ENCODE measurements around the gene CHAF1B. TPM values are rescaled to one million over a fixed set of nuclear protein-coding genes. Genes with fewer than 3 reads are reported as not detected.

The CHAF1B gene
- total and polyA plus RNA-seq, 9 of the 15 experiments (the other 6 are each of a cell fraction or from before 2014, with no cell fraction given): 7.5 to 36.8 (median 21.0) TPM

DNA sequence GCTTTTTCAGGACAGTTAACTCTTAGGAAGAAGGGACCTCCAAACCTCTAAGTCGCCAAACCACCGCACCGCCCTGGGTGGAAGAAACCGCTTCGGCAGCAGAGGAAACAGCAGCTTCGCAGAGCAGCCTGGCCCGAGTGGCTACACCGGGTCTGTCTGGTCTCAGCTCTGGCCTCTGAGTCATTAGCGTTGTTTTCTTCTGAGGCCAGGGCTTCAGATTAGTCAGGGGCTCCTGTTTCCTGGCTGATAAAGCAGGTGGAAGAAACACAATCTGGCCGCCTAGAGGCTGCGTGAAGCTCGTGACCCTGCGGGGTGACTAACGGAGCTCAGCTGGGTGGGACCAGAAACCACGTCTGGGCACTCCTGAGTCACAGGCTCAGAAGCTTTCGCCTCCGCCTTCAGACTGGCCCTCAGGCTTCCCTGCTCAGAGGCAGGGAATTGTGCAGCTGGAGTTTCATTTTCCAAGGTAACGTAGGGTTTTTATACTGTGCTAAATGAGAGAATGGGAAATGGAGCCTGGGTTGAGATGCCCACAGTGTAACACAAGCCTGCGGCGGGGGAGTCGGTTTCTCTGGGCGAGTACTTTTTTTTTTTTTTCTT is 44.9 kb downstream of the CHAF1B start (continued):
- TF ChIP-seq RBM25 (IDR thresholded peaks at IDR 0.05; ENCODE audit: low read depth, low read length, severe bottlenecking) (no peak), MTA1 (IDR thresholded peaks at IDR 0.05; ENCODE audit: borderline replicate concordance) (peak; percentile 80), IRF2 (CRISPR knock-in tag; IDR thresholded peaks at IDR 0.05) (no peak), ZNF263 (CRISPR knock-in tag; IDR thresholded peaks at IDR 0.05; ENCODE audit: borderline replicate concordance) (no peak), SMC3 (conservative IDR thresholded peaks at IDR 0.05; ENCODE audit: insufficient read depth, low read depth, low read length) (no peak; the same call in 1 of the 2 replicates), SMAD4 (CRISPR knock-in tag; conservative IDR thresholded peaks at IDR 0.05) (peak; percentile 99), NR1H2 (CRISPR knock-in tag; IDR thresholded peaks at IDR 0.05) (no peak), ZNF324 (CRISPR knock-in tag; IDR thresholded peaks at IDR 0.05) (no peak), HCFC1 (IDR thresholded peaks at IDR 0.05; ENCODE audit: low read depth, low read length) (no peak; the same call in 1 of the 2 replicates), CBFA2T3 (IDR thresholded peaks at IDR 0.05) (peak; percentile 99), ZKSCAN1 (IDR thresholded peaks at IDR 0.05; ENCODE audit: low read depth, low read length) (peak; percentile 52; the same call in 1 of the 2 replicates), NFYB (IDR thresholded peaks at IDR 0.05; ENCODE audit: extremely low read depth, insufficient read length) (no peak), GTF2E2 (tag; IDR thresholded peaks at IDR 0.05) (peak; percentile 84; the same call in 1 of the 2 replicates), SOX6 (IDR thresholded peaks at IDR 0.05) (peak; percentile 97), ZNF133 (CRISPR knock-in tag; IDR thresholded peaks at IDR 0.05) (no peak)
- TF ChIP-seq, protein P1, sequence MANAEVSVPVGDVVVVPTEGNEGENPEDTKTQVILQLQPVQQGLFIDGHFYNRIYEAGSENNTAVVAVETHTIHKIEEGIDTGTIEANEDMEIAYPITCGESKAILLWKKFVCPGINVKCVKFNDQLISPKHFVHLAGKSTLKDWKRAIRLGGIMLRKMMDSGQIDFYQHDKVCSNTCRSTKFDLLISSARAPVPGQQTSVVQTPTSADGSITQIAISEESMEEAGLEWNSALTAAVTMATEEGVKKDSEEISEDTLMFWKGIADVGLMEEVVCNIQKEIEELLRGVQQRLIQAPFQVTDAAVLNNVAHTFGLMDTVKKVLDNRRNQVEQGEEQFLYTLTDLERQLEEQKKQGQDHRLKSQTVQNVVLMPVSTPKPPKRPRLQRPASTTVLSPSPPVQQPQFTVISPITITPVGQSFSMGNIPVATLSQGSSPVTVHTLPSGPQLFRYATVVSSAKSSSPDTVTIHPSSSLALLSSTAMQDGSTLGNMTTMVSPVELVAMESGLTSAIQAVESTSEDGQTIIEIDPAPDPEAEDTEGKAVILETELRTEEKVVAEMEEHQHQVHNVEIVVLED (CRISPR knock-in tag; IDR thresholded peaks at IDR 0.05): peak; percentile 60; the same call in 1 of the 2 replicates
- TF ChIP-seq, protein P2, sequence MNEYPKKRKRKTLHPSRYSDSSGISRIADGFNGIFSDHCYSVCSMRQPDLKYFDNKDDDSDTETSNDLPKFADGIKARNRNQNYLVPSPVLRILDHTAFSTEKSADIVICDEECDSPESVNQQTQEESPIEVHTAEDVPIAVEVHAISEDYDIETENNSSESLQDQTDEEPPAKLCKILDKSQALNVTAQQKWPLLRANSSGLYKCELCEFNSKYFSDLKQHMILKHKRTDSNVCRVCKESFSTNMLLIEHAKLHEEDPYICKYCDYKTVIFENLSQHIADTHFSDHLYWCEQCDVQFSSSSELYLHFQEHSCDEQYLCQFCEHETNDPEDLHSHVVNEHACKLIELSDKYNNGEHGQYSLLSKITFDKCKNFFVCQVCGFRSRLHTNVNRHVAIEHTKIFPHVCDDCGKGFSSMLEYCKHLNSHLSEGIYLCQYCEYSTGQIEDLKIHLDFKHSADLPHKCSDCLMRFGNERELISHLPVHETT (CRISPR knock-in tag; conservative IDR thresholded peaks at IDR 0.05 in 1 of 2, IDR thresholded peaks at IDR 0.05 in 1 of 2): peak in 1 of 2 experiments; percentile 88; a peak in 2 of 4 replicates
- TF ChIP-seq, protein P3, sequence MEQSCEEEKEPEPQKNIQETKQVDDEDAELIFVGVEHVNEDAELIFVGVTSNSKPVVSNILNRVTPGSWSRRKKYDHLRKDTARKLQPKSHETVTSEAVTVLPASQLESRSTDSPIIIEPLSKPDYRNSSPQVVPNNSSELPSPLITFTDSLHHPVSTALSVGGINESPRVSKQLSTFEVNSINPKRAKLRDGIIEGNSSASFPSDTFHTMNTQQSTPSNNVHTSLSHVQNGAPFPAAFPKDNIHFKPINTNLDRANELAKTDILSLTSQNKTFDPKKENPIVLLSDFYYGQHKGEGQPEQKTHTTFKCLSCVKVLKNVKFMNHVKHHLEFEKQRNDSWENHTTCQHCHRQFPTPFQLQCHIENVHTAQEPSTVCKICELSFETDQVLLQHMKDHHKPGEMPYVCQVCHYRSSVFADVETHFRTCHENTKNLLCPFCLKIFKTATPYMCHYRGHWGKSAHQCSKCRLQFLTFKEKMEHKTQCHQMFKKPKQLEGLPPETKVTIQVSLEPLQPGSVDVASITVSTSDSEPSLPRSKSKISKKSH (CRISPR knock-in tag; IDR thresholded peaks at IDR 0.05): no peak
- TF ChIP-seq, protein P4, sequence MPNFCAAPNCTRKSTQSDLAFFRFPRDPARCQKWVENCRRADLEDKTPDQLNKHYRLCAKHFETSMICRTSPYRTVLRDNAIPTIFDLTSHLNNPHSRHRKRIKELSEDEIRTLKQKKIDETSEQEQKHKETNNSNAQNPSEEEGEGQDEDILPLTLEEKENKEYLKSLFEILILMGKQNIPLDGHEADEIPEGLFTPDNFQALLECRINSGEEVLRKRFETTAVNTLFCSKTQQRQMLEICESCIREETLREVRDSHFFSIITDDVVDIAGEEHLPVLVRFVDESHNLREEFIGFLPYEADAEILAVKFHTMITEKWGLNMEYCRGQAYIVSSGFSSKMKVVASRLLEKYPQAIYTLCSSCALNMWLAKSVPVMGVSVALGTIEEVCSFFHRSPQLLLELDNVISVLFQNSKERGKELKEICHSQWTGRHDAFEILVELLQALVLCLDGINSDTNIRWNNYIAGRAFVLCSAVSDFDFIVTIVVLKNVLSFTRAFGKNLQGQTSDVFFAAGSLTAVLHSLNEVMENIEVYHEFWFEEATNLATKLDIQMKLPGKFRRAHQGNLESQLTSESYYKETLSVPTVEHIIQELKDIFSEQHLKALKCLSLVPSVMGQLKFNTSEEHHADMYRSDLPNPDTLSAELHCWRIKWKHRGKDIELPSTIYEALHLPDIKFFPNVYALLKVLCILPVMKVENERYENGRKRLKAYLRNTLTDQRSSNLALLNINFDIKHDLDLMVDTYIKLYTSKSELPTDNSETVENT (CRISPR knock-in tag; IDR thresholded peaks at IDR 0.05): no peak
- TF ChIP-seq, protein P5, sequence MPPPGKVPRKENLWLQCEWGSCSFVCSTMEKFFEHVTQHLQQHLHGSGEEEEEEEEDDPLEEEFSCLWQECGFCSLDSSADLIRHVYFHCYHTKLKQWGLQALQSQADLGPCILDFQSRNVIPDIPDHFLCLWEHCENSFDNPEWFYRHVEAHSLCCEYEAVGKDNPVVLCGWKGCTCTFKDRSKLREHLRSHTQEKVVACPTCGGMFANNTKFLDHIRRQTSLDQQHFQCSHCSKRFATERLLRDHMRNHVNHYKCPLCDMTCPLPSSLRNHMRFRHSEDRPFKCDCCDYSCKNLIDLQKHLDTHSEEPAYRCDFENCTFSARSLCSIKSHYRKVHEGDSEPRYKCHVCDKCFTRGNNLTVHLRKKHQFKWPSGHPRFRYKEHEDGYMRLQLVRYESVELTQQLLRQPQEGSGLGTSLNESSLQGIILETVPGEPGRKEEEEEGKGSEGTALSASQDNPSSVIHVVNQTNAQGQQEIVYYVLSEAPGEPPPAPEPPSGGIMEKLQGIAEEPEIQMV (tag; conservative IDR thresholded peaks at IDR 0.05; ENCODE audit: low read depth): no peak
